GM19240 (cell line): ENCODE measurements around the gene TNK2.
"Not testable (repeated sequence)": the region's sequence is repeated elsewhere in the genome, so short reads cannot be mapped to it uniquely, and the experiment has no call there.

Experiments used
- DNase-seq: peaks from one replicate; pipeline ENCODE4 v3.0.0; 2011; ENCODE audit warnings: low spot score; ENCODE audit not compliant: insufficient read length

The TNK2 gene

GRCh38 chr3:195916991-195917390 lies 8.6 kb upstream of the TNK2 start:
- no peak for DNase-seq

- no peak for DNase-seq
Measured at GRCh38 chr3:195916291-195916690, 7.9 kb upstream of the TNK2 start.

GRCh38 chr3:195914648-195915473 lies 6.5 kb upstream of the TNK2 start:
- DNase-seq = peak; percentile 92

GRCh38 chr3:195914146-195914545 lies 5.8 kb upstream of the TNK2 start:
- not testable (repeated sequence) for DNase-seq

- no peak for DNase-seq
Measured at GRCh38 chr3:195913382-195913781, 5.0 kb upstream of the TNK2 start.

GRCh38 chr3:195911946-195912270 lies 3.6 kb upstream of the TNK2 start:
- no peak for DNase-seq

- DNase-seq = no peak
Measured at GRCh38 chr3:195911041-195911945, 2.9 kb upstream of the TNK2 start.

- no peak for DNase-seq
Measured at GRCh38 chr3:195910499-195910845, 2.1 kb upstream of the TNK2 start.

- peak; percentile 78 for DNase-seq
Measured at GRCh38 chr3:195909644-195910498, 1.5 kb upstream of the TNK2 start.

GRCh38 chr3:195908694-195909581 lies 587 bp upstream of the TNK2 start:
- DNase-seq = peak; percentile 47

- DNase-seq = peak; percentile 35
Measured at GRCh38 chr3:195907684-195907933, 742 bp downstream of the TNK2 start.

- peak; percentile 53 for DNase-seq
Measured at GRCh38 chr3:195906865-195907683, 1.3 kb downstream of the TNK2 start.

GRCh38 chr3:195905970-195906864 lies 2.1 kb downstream of the TNK2 start:
- DNase-seq = no peak

GRCh38 chr3:195904368-195904767 lies 4.0 kb downstream of the TNK2 start:
- no peak for DNase-seq

- no peak for DNase-seq
Measured at GRCh38 chr3:195903950-195904290, 4.4 kb downstream of the TNK2 start.

GRCh38 chr3:195902634-195903033 lies 5.7 kb downstream of the TNK2 start:
- DNase-seq = not testable (repeated sequence)

- not testable (repeated sequence) for DNase-seq
Measured at GRCh38 chr3:195901836-195902585, 6.3 kb downstream of the TNK2 start.
